Mucosa of descending colon (tissue), 3 donors: ENCODE results near the gene RASSF5. TPM values are rescaled to one million over a fixed set of nuclear protein-coding genes. Genes with fewer than 3 reads are reported as not detected.

Experiments
- ATAC-seq: fragments of 200-7000 bp; cut with Tn5 transposase; one replicate; pipeline ENCODE4 v1.9.1; 2020; ENCODE audit warnings: mild to moderate bottlenecking, moderate library complexity
- DNase-seq, 3 donors: peaks; one replicate each; pipeline ENCODE4 v3.0.0-alpha.2; 2020
- H3K36me3 ChIP-seq: fragments of 200-600 bp; one replicate; pipeline ENCODE4 v1.8.0; 2021; ENCODE audit warnings: low read depth, mild to moderate bottlenecking
- H3K4me1 ChIP-seq: fragments of 200-600 bp; one replicate; pipeline ENCODE4 v1.8.0; 2021; ENCODE audit warnings: low read depth, mild to moderate bottlenecking
- H3K4me3 ChIP-seq: fragments of 200-600 bp; one replicate; pipeline ENCODE4 v1.8.0; 2021; ENCODE audit warnings: mild to moderate bottlenecking
- H3K9me3 ChIP-seq: fragments of 200-600 bp; one replicate; pipeline ENCODE4 v1.8.0; 2021; ENCODE audit warnings: mild to moderate bottlenecking
- intact Hi-C, 2 donors: fragments of 100-400 bp; cut with DNase I in 1 of 2; cut with micrococcal nuclease in 1 of 2; formaldehyde crosslinking; loops; one replicate each; pipeline versions ENCODE4 v1.11.0 to v1.11.1; 2022; cut with DNase I, micrococcal nuclease
- total RNA-seq, 3 donors: library from RNA; stranded (reverse); fragmentation: NEBNext Ultra II Directional in 2 of 3; extraction: Animal tissue kit (Norgen Biotek cat#: 25700) in 2 of 3; gene quantifications; one replicate each; pipeline versions ENCODE4 v1.2.1 to v1.2.4, GENCODE V29; 2021 to 2023
- TF ChIP-seq, protein P1 (sequence below): fragments of 200-600 bp; IDR thresholded peaks from one replicate; pipeline ENCODE4 v1.8.0; 2022; ENCODE audit warnings: antibody characterized with exemption, mild to moderate bottlenecking
- donor health status: DM: no; HTN: no; CAD: no; lungs with moderate emphysema.
- donor health status: DM: no; HTN: no; CAD: no.
- donor health status: DM: no; HTN: yes; CAD: no.

The RASSF5 gene
- total RNA-seq, 3 donors from 2014 or later: 5.3 to 7.6 (median 5.8) TPM

DNA sequence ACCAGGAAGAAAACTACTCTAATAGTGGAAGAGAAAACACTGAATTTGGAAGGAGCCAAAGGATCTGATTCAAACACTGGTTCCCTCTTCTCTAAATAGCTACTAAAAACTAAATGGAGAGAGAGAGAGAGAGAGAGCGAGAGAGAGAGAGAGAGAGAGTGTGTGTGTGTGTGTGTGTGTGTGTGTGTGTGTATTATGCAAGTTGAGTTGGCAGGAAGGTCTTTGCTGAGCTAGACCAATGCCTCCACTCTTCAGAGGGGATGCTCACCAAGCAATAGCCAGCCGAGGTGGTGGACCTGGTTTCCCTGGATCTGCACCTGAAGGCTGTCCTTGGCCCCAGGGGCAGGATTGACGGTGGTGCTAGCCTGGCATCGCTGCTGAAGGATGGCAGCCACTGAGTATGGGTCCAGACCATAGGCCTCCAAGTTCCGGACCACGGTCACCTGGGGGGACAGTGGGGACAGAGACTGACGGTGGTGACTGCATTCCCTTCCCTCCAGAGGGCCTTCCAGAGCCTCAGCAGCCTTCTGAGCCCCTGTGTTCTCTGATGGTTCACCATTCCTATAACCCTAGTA lies 86.1 kb downstream of the RASSF5 start:
- TF ChIP-seq, protein P1, sequence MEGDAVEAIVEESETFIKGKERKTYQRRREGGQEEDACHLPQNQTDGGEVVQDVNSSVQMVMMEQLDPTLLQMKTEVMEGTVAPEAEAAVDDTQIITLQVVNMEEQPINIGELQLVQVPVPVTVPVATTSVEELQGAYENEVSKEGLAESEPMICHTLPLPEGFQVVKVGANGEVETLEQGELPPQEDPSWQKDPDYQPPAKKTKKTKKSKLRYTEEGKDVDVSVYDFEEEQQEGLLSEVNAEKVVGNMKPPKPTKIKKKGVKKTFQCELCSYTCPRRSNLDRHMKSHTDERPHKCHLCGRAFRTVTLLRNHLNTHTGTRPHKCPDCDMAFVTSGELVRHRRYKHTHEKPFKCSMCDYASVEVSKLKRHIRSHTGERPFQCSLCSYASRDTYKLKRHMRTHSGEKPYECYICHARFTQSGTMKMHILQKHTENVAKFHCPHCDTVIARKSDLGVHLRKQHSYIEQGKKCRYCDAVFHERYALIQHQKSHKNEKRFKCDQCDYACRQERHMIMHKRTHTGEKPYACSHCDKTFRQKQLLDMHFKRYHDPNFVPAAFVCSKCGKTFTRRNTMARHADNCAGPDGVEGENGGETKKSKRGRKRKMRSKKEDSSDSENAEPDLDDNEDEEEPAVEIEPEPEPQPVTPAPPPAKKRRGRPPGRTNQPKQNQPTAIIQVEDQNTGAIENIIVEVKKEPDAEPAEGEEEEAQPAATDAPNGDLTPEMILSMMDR: no peak
- Histone ChIP-seq H3K4me3 (no peak overlapping the region), H3K9me3 (no peaks in the 10 kb centered on the region), H3K4me1 (peaks cover 4% of the 10 kb centered on the region), H3K36me3 (peaks cover 5% of the 10 kb centered on the region)
- no peak for DNase-seq
- no peak for ATAC-seq
- intact Hi-C loops: loop anchor here in 1 of 2 donors (10.0 kb wide), 1 partner anchor 59 kb away; no protein-coding TSS in a partner anchor

DNA sequence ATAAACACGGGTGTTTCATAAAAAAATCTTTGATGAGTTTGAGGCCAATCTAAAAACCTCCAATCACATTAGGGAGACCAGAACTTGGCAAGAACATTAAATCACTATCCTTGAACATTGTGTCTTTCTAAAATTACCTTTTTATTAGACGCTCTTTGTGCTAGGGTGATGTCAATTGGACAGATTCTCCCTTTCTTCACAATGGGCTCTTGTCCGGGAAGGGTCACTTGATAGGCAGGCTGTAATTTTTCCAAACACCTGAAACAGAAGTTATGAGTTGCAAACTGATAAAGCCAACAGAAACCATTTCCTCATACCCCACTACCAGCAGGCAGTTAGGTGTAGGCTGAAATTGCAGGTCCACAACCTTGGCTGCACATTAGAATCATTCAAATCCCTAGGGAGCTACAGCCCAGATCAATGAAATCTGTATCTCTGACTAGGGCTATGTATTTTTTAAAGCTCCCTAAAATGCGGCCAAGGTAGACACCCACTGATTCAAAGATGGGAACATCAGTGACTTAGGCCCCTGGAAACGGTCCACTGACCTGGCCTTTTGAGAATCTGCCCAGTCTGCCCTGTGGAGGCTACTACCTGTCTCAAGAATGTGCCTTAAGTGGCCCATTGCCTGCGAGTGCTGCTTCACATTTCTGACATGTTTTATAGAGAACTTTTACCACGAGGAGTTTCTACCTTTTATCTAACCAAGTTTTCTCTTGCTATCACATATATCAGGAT lies 88.4 kb downstream of the RASSF5 start:
- no peaks in the 10 kb centered on the region for H3K4me1 ChIP-seq
- peaks cover 5% of the 10 kb centered on the region for H3K36me3 ChIP-seq
- no peak for ATAC-seq
- no peak for DNase-seq
- no peaks in the 10 kb centered on the region for H3K9me3 ChIP-seq
- TF ChIP-seq, protein P1: no peak
- H3K4me3 ChIP-seq: no peak overlapping the region
- intact Hi-C loops: loop anchor here in 1 of 2 donors (10.0 kb wide), 1 partner anchor 61 kb away; no protein-coding TSS in a partner anchor

DNA sequence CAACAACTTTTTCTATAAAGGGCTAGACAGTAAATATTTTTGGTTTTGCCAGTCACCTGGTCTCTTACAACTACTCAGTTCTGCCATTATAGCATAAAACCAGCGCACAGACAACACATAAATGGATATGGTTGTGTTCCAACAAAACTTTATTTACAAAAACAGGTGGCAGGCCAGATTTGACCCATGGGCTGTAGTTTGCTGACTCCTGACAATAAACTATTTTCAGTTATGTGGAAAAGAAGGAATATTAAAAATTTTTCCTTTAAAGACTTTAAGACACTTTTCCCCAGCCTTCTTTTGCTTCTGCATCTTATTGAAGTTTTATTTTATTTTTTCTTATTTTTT lies 89.0 kb downstream of the RASSF5 start:
- H3K36me3 ChIP-seq: peaks cover 5% of the 10 kb centered on the region
- ATAC-seq (no peak), DNase-seq (no peak)
- no peak overlapping the region for H3K4me3 ChIP-seq
- TF ChIP-seq, protein P1: no peak
- no peaks in the 10 kb centered on the region for H3K9me3 ChIP-seq
- no peaks in the 10 kb centered on the region for H3K4me1 ChIP-seq
- intact Hi-C loops: loop anchor here in 1 of 2 donors (10.0 kb wide), 1 partner anchor 61 kb away; no protein-coding TSS in a partner anchor

DNA sequence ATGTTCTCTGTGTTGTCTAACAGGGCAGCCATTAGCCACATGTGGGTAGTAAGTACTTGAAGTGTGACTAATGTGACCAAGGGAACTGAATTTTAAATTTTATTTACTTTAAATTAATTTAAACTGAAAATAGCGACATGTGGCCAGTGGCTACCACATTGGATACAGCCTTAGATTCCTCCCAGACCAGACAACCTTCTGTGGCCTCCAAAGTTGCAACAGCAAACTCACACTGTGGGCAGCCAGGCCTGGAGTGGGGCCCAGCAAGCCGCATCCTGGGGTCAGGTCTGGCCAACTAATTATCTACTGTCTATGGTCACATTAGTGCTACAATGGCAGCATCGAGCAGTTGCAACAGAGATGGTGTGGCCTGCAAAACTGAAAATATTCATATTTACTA lies 93.2 kb downstream of the RASSF5 start:
- DNase-seq: no peak
- no peak overlapping the region for H3K4me3 ChIP-seq
- TF ChIP-seq, protein P1: no peak
- H3K9me3 ChIP-seq: no peaks in the 10 kb centered on the region
- ATAC-seq: no peak
- intact Hi-C loops: no loop called here
- H3K36me3 ChIP-seq: peaks cover 5% of the 10 kb centered on the region
- no peaks in the 10 kb centered on the region for H3K4me1 ChIP-seq

DNA sequence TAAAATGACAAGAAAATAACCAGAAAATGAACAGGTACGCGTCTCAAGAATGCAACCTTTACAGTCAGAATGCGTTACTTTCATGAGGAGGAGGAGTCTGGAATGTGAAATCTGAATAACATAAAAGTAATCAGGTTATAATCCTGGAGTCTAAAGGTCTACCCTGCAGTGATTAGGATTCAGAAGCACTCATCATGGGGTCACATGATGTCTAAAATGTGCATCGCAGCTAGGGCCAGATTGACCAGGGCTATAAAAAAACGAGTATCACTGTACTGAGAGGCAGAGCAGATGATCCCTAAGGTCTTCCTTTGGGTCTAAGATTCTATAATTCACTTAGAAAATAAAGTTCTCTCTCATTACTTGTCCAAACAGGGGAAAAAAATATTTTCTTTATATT lies 97.5 kb downstream of the RASSF5 start:
- TF ChIP-seq, protein P1: no peak
- no peak overlapping the region for H3K4me3 ChIP-seq
- ATAC-seq (no peak), DNase-seq (no peak)
- H3K36me3 ChIP-seq: no peaks in the 10 kb centered on the region
- intact Hi-C loops: no loop called here
- no peaks in the 10 kb centered on the region for H3K4me1 ChIP-seq
- H3K9me3 ChIP-seq: no peaks in the 10 kb centered on the region
